MM.1S (cell line): ENCODE measurements around the gene SMYD1.

Experiments
- DNase-seq: peaks from one replicate; pipeline ENCODE4 v3.0.0-alpha.2; 2015
- H2AFZ ChIP-seq: fragments of 300-600 bp; sonication (generic); 2 replicates; pipeline ENCODE4 v1.6.0; 2016; ENCODE audit warnings: antibody characterized with exemption, low read length
- H3F3A ChIP-seq: fragments of 300-600 bp; sonication (generic); 2 replicates; pipeline ENCODE4 v1.6.1; 2016; ENCODE audit warnings: mild to moderate bottlenecking, antibody characterized with exemption, low read length, moderate library complexity, mixed read lengths; ENCODE audit not compliant: insufficient read depth
- H3K27ac ChIP-seq: fragments of 300-600 bp; sonication (generic); 2 replicates; pipeline ENCODE4 v1.5.1; 2016; ENCODE audit warnings: mild to moderate bottlenecking, low read length
- H3K27me3 ChIP-seq: fragments of 300-600 bp; sonication (generic); replicated peaks from 2 replicates; pipeline ENCODE4 v1.6.0; 2016; ENCODE audit warnings: low read length; ENCODE audit not compliant: insufficient read depth
- H3K36me3 ChIP-seq: fragments of 300-600 bp; sonication (generic); replicated peaks from 2 replicates; pipeline ENCODE4 v1.6.1; 2016; ENCODE audit warnings: mild to moderate bottlenecking, low read length, mixed read lengths; ENCODE audit not compliant: insufficient read depth
- H3K4me1 ChIP-seq: fragments of 300-600 bp; sonication (generic); 2 replicates; pipeline ENCODE4 v1.6.1; 2016; ENCODE audit warnings: low read length, mixed read lengths
- H3K4me2 ChIP-seq: fragments of 300-600 bp; sonication (generic); 2 replicates; pipeline ENCODE4 v1.6.0; 2016; ENCODE audit warnings: low read depth, low read length
- H3K4me3 ChIP-seq: fragments of 300-600 bp; sonication (generic); 2 replicates; pipeline ENCODE4 v1.5.1; 2016; ENCODE audit warnings: low read length, mixed read lengths
- H3K79me2 ChIP-seq: fragments of 300-600 bp; sonication (generic); 2 replicates; pipeline ENCODE4 v1.6.1; 2016; ENCODE audit warnings: mixed run types, low read length, mixed read lengths
- H3K9ac ChIP-seq: fragments of 300-600 bp; sonication (generic); 2 replicates; pipeline ENCODE4 v1.6.1; 2016; ENCODE audit warnings: low read length, mixed read lengths
- H3K9me2 ChIP-seq: fragments of 300-600 bp; sonication (generic); replicated peaks from 2 replicates; pipeline ENCODE4 v1.6.1; 2016; ENCODE audit warnings: mild to moderate bottlenecking, low read length, mixed read lengths; ENCODE audit not compliant: insufficient read depth
- H3K9me3 ChIP-seq: fragments of 300-600 bp; sonication (generic); replicated peaks from 2 replicates; pipeline ENCODE4 v1.6.1; 2016; ENCODE audit warnings: mild to moderate bottlenecking, low read length, mixed read lengths; ENCODE audit not compliant: insufficient read depth
- H4K20me1 ChIP-seq: fragments of 300-600 bp; sonication (generic); 2 replicates; pipeline ENCODE4 v1.6.1; 2016; ENCODE audit warnings: mild to moderate bottlenecking, low read length, moderate library complexity, mixed read lengths; ENCODE audit not compliant: insufficient read depth
- CTCF ChIP-seq: fragments of 300-600 bp; sonication (generic); IDR thresholded peaks from 2 replicates; pipeline ENCODE4 v1.5.1; 2016; ENCODE audit warnings: antibody characterized with exemption, low read length, mixed read lengths
- EZH2 ChIP-seq: fragments of 300-600 bp; sonication (generic); optimal IDR thresholded peaks from 2 replicates; pipeline ENCODE3; 2017; ENCODE audit warnings: low read depth, mild to moderate bottlenecking, antibody characterized with exemption, low read length, mixed read lengths
- EZH2phosphoT487 ChIP-seq: fragments of 300-600 bp; sonication (generic); IDR thresholded peaks from 2 replicates; pipeline ENCODE4 v1.6.1; 2018; ENCODE audit warnings: antibody characterized with exemption, low read length

Gene SMYD1

GRCh38 chr2:88115825-88116518, 48.3 kb downstream of the SMYD1 start:
- Histone ChIP-seq H3K79me2 (no peaks in the 10 kb centered on the region), H3K4me3 (no peak overlapping the region), H3K9ac (no peak overlapping the region), H4K20me1 (no peaks in the 10 kb centered on the region), H3K27me3 (no peaks in the 10 kb centered on the region), H3K9me2 (no peaks in the 10 kb centered on the region), H3F3A (peaks cover 5% of the 10 kb centered on the region; the same call in 1 of the 2 replicates), H3K4me2 (no peak overlapping the region), H2AFZ (no peak overlapping the region), H3K4me1 (peaks cover 15% of the 10 kb centered on the region), H3K36me3 (no peaks in the 10 kb centered on the region), H3K9me3 (no peaks in the 10 kb centered on the region), H3K27ac (no peak overlapping the region)
- DNase-seq = no peak
- no peak for TF ChIP-seq EZH2phosphoT487

- Histone ChIP-seq H3K4me2 (no peak overlapping the region), H3K27me3 (no peaks in the 10 kb centered on the region), H2AFZ (no peak overlapping the region), H3K4me3 (no peak overlapping the region), H3K9ac (no peak overlapping the region), H3K79me2 (no peaks in the 10 kb centered on the region), H3K36me3 (no peaks in the 10 kb centered on the region), H3K27ac (no peak overlapping the region), H3K4me1 (peaks cover 6% of the 10 kb centered on the region), H3K9me2 (no peaks in the 10 kb centered on the region), H3F3A (no peaks in the 10 kb centered on the region), H3K9me3 (no peaks in the 10 kb centered on the region), H4K20me1 (no peaks in the 10 kb centered on the region)
- TF ChIP-seq CTCF = no peak
- no peak for TF ChIP-seq EZH2phosphoT487
- TF ChIP-seq EZH2 = no peak
- DNase-seq = no peak
These were observed 49.2 kb downstream of the SMYD1 start for GRCh38 chr2:88116669-88117432.

- H3K27ac ChIP-seq = no peak overlapping the region
- no peak overlapping the region for H3K4me2 ChIP-seq
- DNase-seq = no peak
- no peak overlapping the region for H3K4me3 ChIP-seq
- TF ChIP-seq EZH2 (no peak), EZH2phosphoT487 (no peak), CTCF (no peak)
- H3F3A ChIP-seq = no peaks in the 10 kb centered on the region
- H3K27me3 ChIP-seq = no peaks in the 10 kb centered on the region
- no peaks in the 10 kb centered on the region for H3K36me3 ChIP-seq
- H3K9me3 ChIP-seq = no peaks in the 10 kb centered on the region
- no peak overlapping the region for H2AFZ ChIP-seq
- H3K4me1 ChIP-seq = no peaks in the 10 kb centered on the region
- H3K79me2 ChIP-seq = no peaks in the 10 kb centered on the region
- no peaks in the 10 kb centered on the region for H4K20me1 ChIP-seq
- no peaks in the 10 kb centered on the region for H3K9me2 ChIP-seq
- H3K9ac ChIP-seq = no peak overlapping the region
These were observed 50.3 kb downstream of the SMYD1 start for GRCh38 chr2:88117973-88118372.

GRCh38 chr2:88121678-88122077, 54.1 kb downstream of the SMYD1 start:
- Histone ChIP-seq H2AFZ (no peak overlapping the region), H3F3A (no peaks in the 10 kb centered on the region), H3K36me3 (no peaks in the 10 kb centered on the region), H3K4me1 (no peaks in the 10 kb centered on the region), H3K4me3 (no peak overlapping the region), H3K27ac (no peak overlapping the region), H3K9me3 (no peaks in the 10 kb centered on the region), H3K9me2 (no peaks in the 10 kb centered on the region), H3K79me2 (no peaks in the 10 kb centered on the region), H3K4me2 (no peak overlapping the region), H4K20me1 (no peaks in the 10 kb centered on the region), H3K9ac (no peak overlapping the region), H3K27me3 (no peaks in the 10 kb centered on the region)
- no peak for DNase-seq
- TF ChIP-seq CTCF (no peak), EZH2phosphoT487 (no peak), EZH2 (no peak)
